Neuronal stem cell (in vitro differentiated cells): ENCODE results near the gene AIG1.

Source experiments
- DNase-seq: peaks from one replicate; pipeline ENCODE4 v3.0.0-alpha.2; 2013; ENCODE audit warnings: low spot score
- H2AFZ ChIP-seq: one replicate; pipeline ENCODE4 v1.6.1; 2013; ENCODE audit warnings: mild to moderate bottlenecking, low read length, inconsistent platforms
- H2AK5ac ChIP-seq: 2 replicates; pipeline ENCODE4 v1.6.1; 2013; ENCODE audit warnings: low read depth, mild to moderate bottlenecking, inconsistent platforms, low read length, moderate library complexity, mixed read lengths
- H2BK120ac ChIP-seq: 2 replicates; pipeline ENCODE4 v1.6.1; 2013; ENCODE audit warnings: low read depth, mild to moderate bottlenecking, inconsistent platforms, low read length, moderate library complexity, mixed read lengths
- H2BK12ac ChIP-seq: one replicate; pipeline ENCODE4 v1.6.1; 2013; ENCODE audit warnings: low read length, inconsistent platforms
- H2BK15ac ChIP-seq: 2 replicates; pipeline ENCODE4 v1.6.1; 2013; ENCODE audit warnings: mild to moderate bottlenecking, low read length, inconsistent platforms, mixed read lengths
- H2BK5ac ChIP-seq: one replicate; pipeline ENCODE4 v1.6.1; 2013; ENCODE audit warnings: inconsistent platforms, mild to moderate bottlenecking, low read length, moderate library complexity
- H3K14ac ChIP-seq: one replicate; pipeline ENCODE4 v1.6.1; 2013; ENCODE audit warnings: low read length, inconsistent platforms
- H3K18ac ChIP-seq: 2 replicates; pipeline ENCODE4 v1.6.1; 2013; ENCODE audit warnings: low read length, inconsistent platforms
- H3K23ac ChIP-seq: 2 replicates; pipeline ENCODE4 v1.6.1; 2013; ENCODE audit warnings: low read depth, mild to moderate bottlenecking, mixed read lengths, low read length, inconsistent platforms; ENCODE audit not compliant: poor library complexity
- H3K27ac ChIP-seq: replicated peaks from 3 replicates; pipeline ENCODE4 v1.5.1; 2013; ENCODE audit warnings: low read length, inconsistent platforms
- H3K27me3 ChIP-seq, 3 experiments: 2 replicates each; pipeline ENCODE4 v1.6.1; 2013; ENCODE audit warnings: low read length in 3 of 3, mild to moderate bottlenecking in 2 of 3, inconsistent platforms in 1 of 3, low read depth in 1 of 3, mixed read lengths in 1 of 3, moderate library complexity in 1 of 3; ENCODE audit not compliant: control insufficient read depth in 3 of 3, insufficient read depth in 3 of 3
- H3K36me3 ChIP-seq, 2 donors: replicated peaks in 1 of 2; 2 replicates each; pipeline ENCODE4 v1.6.1; 2013; ENCODE audit warnings: low read length in 2 of 2; ENCODE audit not compliant: control insufficient read depth in 2 of 2, insufficient read depth in 2 of 2
- H3K4ac ChIP-seq: 2 replicates; pipeline ENCODE4 v1.6.1; 2013; ENCODE audit warnings: inconsistent platforms, mild to moderate bottlenecking, low read length, moderate library complexity
- H3K4me1 ChIP-seq, 2 donors: 1 replicate in 1 of 2; 2 replicates in 1 of 2; pipeline ENCODE4 v1.6.1; 2013; ENCODE audit warnings: low read length in 2 of 2, low read depth in 1 of 2; ENCODE audit not compliant: control insufficient read depth in 2 of 2, insufficient read depth in 1 of 2
- H3K4me2 ChIP-seq: one replicate; pipeline ENCODE4 v1.6.1; 2013; ENCODE audit warnings: mild to moderate bottlenecking, low read length, inconsistent platforms; ENCODE audit not compliant: insufficient read depth, poor library complexity, severe bottlenecking
- H3K4me3 ChIP-seq, 2 donors: 2 replicates each; pipeline ENCODE4 v1.5.1; 2013; ENCODE audit warnings: low read length in 2 of 2, mild to moderate bottlenecking in 2 of 2, inconsistent platforms in 1 of 2, moderate library complexity in 1 of 2
- H3K79me1 ChIP-seq: one replicate; pipeline ENCODE4 v1.6.1; 2013; ENCODE audit warnings: low read depth, mild to moderate bottlenecking, inconsistent platforms, low read length, moderate library complexity
- H3K9ac ChIP-seq: one replicate; pipeline ENCODE4 v1.6.1; 2013; ENCODE audit warnings: mild to moderate bottlenecking, low read depth, low read length, inconsistent platforms; ENCODE audit not compliant: poor library complexity
- H3K9me3 ChIP-seq, 2 donors: replicated peaks in 1 of 2; 2 replicates each; pipeline versions ENCODE3 to v1.6.1; 2013; ENCODE audit warnings: low read length in 2 of 2, mild to moderate bottlenecking in 2 of 2, inconsistent platforms in 1 of 2, low read depth in 1 of 2, mixed read lengths in 1 of 2, moderate library complexity in 1 of 2; ENCODE audit not compliant: control insufficient read depth in 2 of 2, insufficient read depth in 1 of 2
- H4K8ac ChIP-seq: one replicate; pipeline ENCODE4 v1.6.1; 2013; ENCODE audit warnings: low read depth, mild to moderate bottlenecking, inconsistent platforms, low read length, moderate library complexity
- H4K91ac ChIP-seq: one replicate; pipeline ENCODE4 v1.6.1; 2013; ENCODE audit warnings: low read length, low read depth, mild to moderate bottlenecking, inconsistent platforms; ENCODE audit not compliant: poor library complexity
- WGBS, 2 donors: extraction: QIAGEN DNeasy Blood & Tissue Kit; methylation state at CpG; one replicate each; pipeline ENCODE4 v1.1.7; 2013; ENCODE audit warnings: missing lambda C conversion rate in 2 of 2, mixed read lengths in 1 of 2; ENCODE audit not compliant: insufficient read length in 2 of 2, insufficient replicate concordance in 1 of 2; ENCODE audit errors: extremely low coverage in 2 of 2; 5-methylcytosine and 5-hydroxymethylcytosine counted together

The AIG1 gene

GRCh38 chr6:143110572-143110971, 49.9 kb downstream of the AIG1 start:
- H2BK12ac ChIP-seq: no peak overlapping the region
- H3K23ac ChIP-seq: no peak overlapping the region
- no peak overlapping the region for H2AFZ ChIP-seq
- H3K36me3 ChIP-seq: no peaks in the 10 kb centered on the region
- H3K9ac ChIP-seq: no peak overlapping the region
- no peak overlapping the region for H3K4me3 ChIP-seq
- no peak overlapping the region for H3K14ac ChIP-seq
- H3K79me1 ChIP-seq: no peaks in the 10 kb centered on the region
- no peak overlapping the region for H3K4me2 ChIP-seq
- H4K91ac ChIP-seq: no peak overlapping the region
- H2BK120ac ChIP-seq: no peak overlapping the region
- no peaks in the 10 kb centered on the region for H3K27me3 ChIP-seq
- H2BK5ac ChIP-seq: no peak overlapping the region
- H3K27ac ChIP-seq: no peak overlapping the region
- no peak overlapping the region for H4K8ac ChIP-seq
- no peak for DNase-seq
- H2AK5ac ChIP-seq: no peak overlapping the region
- H3K9me3 ChIP-seq: no peaks in the 10 kb centered on the region
- no peak overlapping the region for H2BK15ac ChIP-seq
- H3K18ac ChIP-seq: no peak overlapping the region
- no CpG with 5 or more reads among the region's 4 CpGs for WGBS, 2 donors
- H3K4me1 ChIP-seq: no peaks in the 10 kb centered on the region
- no peak overlapping the region for H3K4ac ChIP-seq

GRCh38 chr6:143110996-143111395, 50.3 kb downstream of the AIG1 start:
- no peak overlapping the region for H3K18ac ChIP-seq
- no peak overlapping the region for H3K27ac ChIP-seq
- no peaks in the 10 kb centered on the region for H3K79me1 ChIP-seq
- H2BK15ac ChIP-seq: no peak overlapping the region
- H3K9me3 ChIP-seq: no peaks in the 10 kb centered on the region
- no peak for DNase-seq
- no peak overlapping the region for H4K8ac ChIP-seq
- H3K23ac ChIP-seq: no peak overlapping the region
- H2BK5ac ChIP-seq: no peak overlapping the region
- H3K27me3 ChIP-seq: no peaks in the 10 kb centered on the region
- no peak overlapping the region for H3K9ac ChIP-seq
- H2AK5ac ChIP-seq: no peak overlapping the region
- H4K91ac ChIP-seq: no peak overlapping the region
- no peak overlapping the region for H2BK120ac ChIP-seq
- no peak overlapping the region for H3K4me2 ChIP-seq
- no CpG with 5 or more reads among the region's 1 CpG for WGBS, 2 donors
- no peak overlapping the region for H2AFZ ChIP-seq
- H3K14ac ChIP-seq: no peak overlapping the region
- no peak overlapping the region for H3K4me3 ChIP-seq
- no peak overlapping the region for H3K4ac ChIP-seq
- H3K36me3 ChIP-seq: no peaks in the 10 kb centered on the region
- no peak overlapping the region for H2BK12ac ChIP-seq
- no peaks in the 10 kb centered on the region for H3K4me1 ChIP-seq

GRCh38 chr6:143111443-143111842, 50.8 kb downstream of the AIG1 start:
- Histone ChIP-seq H3K27me3 (no peaks in the 10 kb centered on the region), H3K27ac (no peak overlapping the region), H3K9ac (no peak overlapping the region), H3K9me3 (no peaks in the 10 kb centered on the region), H4K8ac (no peak overlapping the region), H3K79me1 (no peaks in the 10 kb centered on the region), H3K4ac (no peak overlapping the region), H2BK12ac (no peak overlapping the region), H2BK120ac (no peak overlapping the region), H2AFZ (no peak overlapping the region), H2AK5ac (no peak overlapping the region), H4K91ac (no peak overlapping the region), H3K4me1 (no peaks in the 10 kb centered on the region), H2BK15ac (no peak overlapping the region), H3K14ac (no peak overlapping the region), H3K36me3 (no peaks in the 10 kb centered on the region), H3K18ac (no peak overlapping the region), H3K23ac (no peak overlapping the region), H3K4me3 (no peak overlapping the region), H2BK5ac (no peak overlapping the region), H3K4me2 (no peak overlapping the region)
- no CpG with 5 or more reads among the region's 4 CpGs for WGBS, 2 donors
- no peak for DNase-seq

GRCh38 chr6:143112084-143112768, 51.5 kb downstream of the AIG1 start:
- no peak overlapping the region for H2BK12ac ChIP-seq
- no peak overlapping the region for H3K9ac ChIP-seq
- H3K4ac ChIP-seq: no peak overlapping the region
- no peak overlapping the region for H3K14ac ChIP-seq
- H3K23ac ChIP-seq: no peak overlapping the region
- H3K27ac ChIP-seq: no peak overlapping the region
- H3K4me1 ChIP-seq: no peaks in the 10 kb centered on the region
- H3K27me3 ChIP-seq: no peaks in the 10 kb centered on the region
- no peak overlapping the region for H4K91ac ChIP-seq
- H3K79me1 ChIP-seq: no peaks in the 10 kb centered on the region
- no peak overlapping the region for H2BK120ac ChIP-seq
- no CpG with 5 or more reads among the region's 4 CpGs for whole genome bisulfite sequencing, 2 donors
- H3K18ac ChIP-seq: no peak overlapping the region
- H2AK5ac ChIP-seq: no peak overlapping the region
- H3K4me3 ChIP-seq: no peak overlapping the region
- H2BK15ac ChIP-seq: no peak overlapping the region
- H2BK5ac ChIP-seq: no peak overlapping the region
- no peaks in the 10 kb centered on the region for H3K36me3 ChIP-seq
- H3K4me2 ChIP-seq: no peak overlapping the region
- no peak overlapping the region for H4K8ac ChIP-seq
- DNase-seq: no peak
- no peaks in the 10 kb centered on the region for H3K9me3 ChIP-seq
- no peak overlapping the region for H2AFZ ChIP-seq
